Memory B cell (primary cell): ENCODE measurements around the gene TRIM21.
"Not testable (repeated sequence)": the region's sequence is repeated elsewhere in the genome, so short reads cannot be mapped to it uniquely, and the experiment has no call there.

Source experiments
- ATAC-seq: fragments of 150-1000 bp; cut with Tn5 transposase; 2 replicates; pipeline ENCODE4 v1.10.0; 2021; ENCODE audit warnings: low read depth, mild to moderate bottlenecking, moderate library complexity
- DNase-seq, 2 donors: peaks; one replicate each; pipeline ENCODE4 v3.0.0; 2022; ENCODE audit warnings: low spot score in 2 of 2
- H3K27ac Mint-ChIP-seq: one replicate; pipeline ENCODE4 v1.8.0; 2022; ENCODE audit warnings: mild to moderate bottlenecking, moderate library complexity, mixed read lengths
- H3K27me3 Mint-ChIP-seq: one replicate; pipeline ENCODE4 v1.8.0; 2022; ENCODE audit warnings: mixed read lengths
- H3K36me3 Mint-ChIP-seq: one replicate; pipeline ENCODE4 v1.8.0; 2022; ENCODE audit warnings: mild to moderate bottlenecking, mixed read lengths
- H3K4me1 Mint-ChIP-seq: one replicate; pipeline ENCODE4 v1.8.0; 2022; ENCODE audit warnings: mixed read lengths
- H3K4me3 Mint-ChIP-seq: one replicate; pipeline ENCODE4 v1.8.0; 2022; ENCODE audit warnings: mild to moderate bottlenecking, moderate library complexity, mixed read lengths
- H3K9me3 Mint-ChIP-seq: one replicate; pipeline ENCODE4 v1.8.0; 2022; ENCODE audit warnings: mixed read lengths

Gene TRIM21

GRCh38 chr11:4393209-4393857, at the start of gene TRIM21:
Gene TRIM21, minus strand, starts transcription at chr11:4393702. Its CDS starts 3,293 bp downstream, at chr11:4390409.
- Mint-ChIP-seq H3K4me3 (peak within 1 kb of the TSS; percentile 94), H3K36me3 (peaks cover 33% of the 10 kb centered on the region), H3K9me3 (peaks cover 1% of the 10 kb centered on the region), H3K27me3 (peaks cover 2% of the 10 kb centered on the region), H3K27ac (peak within 1 kb of the TSS; percentile 95), H3K4me1 (peaks cover 26% of the 10 kb centered on the region)
- DNase-seq (peak; percentile 82 to 88), ATAC-seq (peak; percentile 99)

- DNase-seq, result no peak
- no peak overlapping the region for H3K27ac Mint-ChIP-seq
- H3K4me3 Mint-ChIP-seq, result no peak overlapping the region
- H3K9me3 Mint-ChIP-seq, result peaks cover 4% of the 10 kb centered on the region
- no peaks in the 10 kb centered on the region for H3K4me1 Mint-ChIP-seq
- no peak for ATAC-seq
- peaks cover 7% of the 10 kb centered on the region for H3K27me3 Mint-ChIP-seq
- no peaks in the 10 kb centered on the region for H3K36me3 Mint-ChIP-seq
Observed at GRCh38 chr11:4441515-4441914, 48.0 kb upstream of the TRIM21 start.

- ATAC-seq (no peak), DNase-seq (no peak)
- H3K27me3 Mint-ChIP-seq, result peaks cover 12% of the 10 kb centered on the region
- H3K4me3 Mint-ChIP-seq, result no peak overlapping the region
- H3K9me3 Mint-ChIP-seq, result peaks cover 4% of the 10 kb centered on the region
- H3K36me3 Mint-ChIP-seq, result no peaks in the 10 kb centered on the region
- no peaks in the 10 kb centered on the region for H3K4me1 Mint-ChIP-seq
- H3K27ac Mint-ChIP-seq, result no peak overlapping the region
Observed at GRCh38 chr11:4436411-4436810, 42.9 kb upstream of the TRIM21 start.

- DNase-seq, result no peak
- peaks cover 2% of the 10 kb centered on the region for H3K9me3 Mint-ChIP-seq
- H3K4me3 Mint-ChIP-seq, result no peak overlapping the region
- no peaks in the 10 kb centered on the region for H3K4me1 Mint-ChIP-seq
- H3K36me3 Mint-ChIP-seq, result no peaks in the 10 kb centered on the region
- no peak for ATAC-seq
- H3K27ac Mint-ChIP-seq, result no peak overlapping the region
- peaks cover 12% of the 10 kb centered on the region for H3K27me3 Mint-ChIP-seq
Observed at GRCh38 chr11:4433856-4434255, 40.4 kb upstream of the TRIM21 start.

GRCh38 chr11:4430051-4430450, 36.5 kb upstream of the TRIM21 start:
- peaks cover 4% of the 10 kb centered on the region for H3K27me3 Mint-ChIP-seq
- no peaks in the 10 kb centered on the region for H3K36me3 Mint-ChIP-seq
- DNase-seq (no peak), ATAC-seq (no peak)
- H3K9me3 Mint-ChIP-seq, result no peaks in the 10 kb centered on the region
- H3K4me3 Mint-ChIP-seq, result no peak overlapping the region
- no peaks in the 10 kb centered on the region for H3K4me1 Mint-ChIP-seq
- no peak overlapping the region for H3K27ac Mint-ChIP-seq

GRCh38 chr11:4418403-4418802, 24.9 kb upstream of the TRIM21 start:
- H3K27me3 Mint-ChIP-seq, result peaks cover 8% of the 10 kb centered on the region
- H3K9me3 Mint-ChIP-seq, result no peaks in the 10 kb centered on the region
- no peak for DNase-seq
- H3K4me1 Mint-ChIP-seq, result no peaks in the 10 kb centered on the region
- no peak for ATAC-seq
- no peak overlapping the region for H3K4me3 Mint-ChIP-seq
- H3K36me3 Mint-ChIP-seq, result no peaks in the 10 kb centered on the region
- no peak overlapping the region for H3K27ac Mint-ChIP-seq

GRCh38 chr11:4416816-4417215, 23.3 kb upstream of the TRIM21 start:
- DNase-seq (no peak), ATAC-seq (no peak)
- no peaks in the 10 kb centered on the region for H3K9me3 Mint-ChIP-seq
- H3K27me3 Mint-ChIP-seq, result peaks cover 5% of the 10 kb centered on the region
- H3K27ac Mint-ChIP-seq, result no peak overlapping the region
- no peak overlapping the region for H3K4me3 Mint-ChIP-seq
- H3K4me1 Mint-ChIP-seq, result no peaks in the 10 kb centered on the region
- H3K36me3 Mint-ChIP-seq, result no peaks in the 10 kb centered on the region

- DNase-seq (no peak), ATAC-seq (no peak)
- Mint-ChIP-seq H3K9me3 (no peaks in the 10 kb centered on the region), H3K36me3 (no peaks in the 10 kb centered on the region), H3K27me3 (peaks cover 5% of the 10 kb centered on the region), H3K4me3 (no peak overlapping the region), H3K27ac (no peak overlapping the region), H3K4me1 (no peaks in the 10 kb centered on the region)
Observed at GRCh38 chr11:4416306-4416705, 22.8 kb upstream of the TRIM21 start.

- H3K4me1 Mint-ChIP-seq, H3K27ac Mint-ChIP-seq, H3K36me3 Mint-ChIP-seq, H3K4me3 Mint-ChIP-seq, H3K9me3 Mint-ChIP-seq, DNase-seq, ATAC-seq: not testable (repeated sequence)
- peaks cover 16% of the 10 kb centered on the region for H3K27me3 Mint-ChIP-seq
Observed at GRCh38 chr11:4406206-4406605, 12.7 kb upstream of the TRIM21 start.

- Mint-ChIP-seq H3K27ac (peak overlapping the region; percentile 95), H3K4me1 (peaks cover 26% of the 10 kb centered on the region), H3K4me3 (peak overlapping the region; percentile 94), H3K36me3 (peaks cover 30% of the 10 kb centered on the region), H3K9me3 (peaks cover 2% of the 10 kb centered on the region), H3K27me3 (peaks cover 3% of the 10 kb centered on the region)
- DNase-seq (no peak), ATAC-seq (peak; percentile 1)
Observed at GRCh38 chr11:4393858-4394223, 339 bp upstream of the TRIM21 start.

- Mint-ChIP-seq H3K4me1 (peaks cover 18% of the 10 kb centered on the region), H3K36me3 (peaks cover 67% of the 10 kb centered on the region), H3K27ac (no peak overlapping the region), H3K27me3 (no peaks in the 10 kb centered on the region), H3K4me3 (no peak overlapping the region), H3K9me3 (no peaks in the 10 kb centered on the region)
- no peak for DNase-seq
- no peak for ATAC-seq
Observed at GRCh38 chr11:4388221-4388620, 5.3 kb downstream of the TRIM21 start.

- DNase-seq, result no peak
- no peak for ATAC-seq
- H3K27ac Mint-ChIP-seq, result no peak overlapping the region
- no peaks in the 10 kb centered on the region for H3K27me3 Mint-ChIP-seq
- H3K4me1 Mint-ChIP-seq, result peaks cover 3% of the 10 kb centered on the region
- peaks cover 59% of the 10 kb centered on the region for H3K36me3 Mint-ChIP-seq
- H3K4me3 Mint-ChIP-seq, result no peak overlapping the region
- no peaks in the 10 kb centered on the region for H3K9me3 Mint-ChIP-seq
Observed at GRCh38 chr11:4385978-4386740, 7.3 kb downstream of the TRIM21 start.

GRCh38 chr11:4381901-4382300, 11.6 kb downstream of the TRIM21 start:
- Mint-ChIP-seq H3K27me3 (no peaks in the 10 kb centered on the region), H3K36me3 (peaks cover 32% of the 10 kb centered on the region), H3K4me3 (no peak overlapping the region), H3K27ac (no peak overlapping the region), H3K9me3 (no peaks in the 10 kb centered on the region), H3K4me1 (no peaks in the 10 kb centered on the region)
- no peak for DNase-seq
- ATAC-seq, result no peak

- ATAC-seq (no peak), DNase-seq (no peak)
- Mint-ChIP-seq H3K9me3 (no peaks in the 10 kb centered on the region), H3K4me3 (no peak overlapping the region), H3K4me1 (no peaks in the 10 kb centered on the region), H3K27me3 (peaks cover 1% of the 10 kb centered on the region), H3K36me3 (no peaks in the 10 kb centered on the region), H3K27ac (no peak overlapping the region)
Observed at GRCh38 chr11:4375431-4376140, 17.9 kb downstream of the TRIM21 start.
